GM19397 (cell line): ENCODE measurements around the gene TFF2.

Experiments used
- ATAC-seq: cut with Tn5 transposase; IDR thresholded peaks from one replicate; pipeline ENCODE4 v1.9.1; 2021; ENCODE audit warnings: mild to moderate bottlenecking, moderate library complexity; ENCODE audit not compliant: unreplicated experiment

Gene TFF2

GRCh38 chr21:42384156-42384945 is 33.6 kb upstream of the TFF2 start:
- no peak for ATAC-seq

GRCh38 chr21:42383331-42383730 is 32.5 kb upstream of the TFF2 start:
- no peak for ATAC-seq

DNA sequence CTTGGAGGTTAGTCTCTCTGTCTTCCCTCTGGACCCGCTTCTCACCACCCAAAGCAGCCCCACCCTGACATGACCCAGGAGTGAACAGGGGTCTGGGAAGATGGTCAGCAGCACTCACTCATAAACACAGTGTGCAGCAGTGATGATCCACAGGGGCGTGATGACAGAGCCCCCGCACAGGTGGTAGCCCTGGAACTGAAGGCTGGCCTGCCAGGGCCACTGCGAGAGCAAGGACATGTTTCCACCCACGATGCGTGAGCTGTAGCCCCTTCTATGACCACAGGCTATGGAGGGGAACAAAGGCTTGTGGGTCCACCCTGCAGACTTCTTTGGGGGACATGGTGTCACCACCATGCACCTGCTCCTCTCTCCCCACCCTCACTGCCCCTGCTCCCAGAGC is 32.1 kb upstream of the TFF2 start:
- no peak for ATAC-seq

- ATAC-seq, result no peak
Measured at GRCh38 chr21:42381347-42381984, 30.7 kb upstream of the TFF2 start.

- ATAC-seq, result no peak
Measured at GRCh38 chr21:42379426-42380215, 28.8 kb upstream of the TFF2 start.

- no peak for ATAC-seq
Measured at GRCh38 chr21:42378418-42378817, 27.6 kb upstream of the TFF2 start.

DNA sequence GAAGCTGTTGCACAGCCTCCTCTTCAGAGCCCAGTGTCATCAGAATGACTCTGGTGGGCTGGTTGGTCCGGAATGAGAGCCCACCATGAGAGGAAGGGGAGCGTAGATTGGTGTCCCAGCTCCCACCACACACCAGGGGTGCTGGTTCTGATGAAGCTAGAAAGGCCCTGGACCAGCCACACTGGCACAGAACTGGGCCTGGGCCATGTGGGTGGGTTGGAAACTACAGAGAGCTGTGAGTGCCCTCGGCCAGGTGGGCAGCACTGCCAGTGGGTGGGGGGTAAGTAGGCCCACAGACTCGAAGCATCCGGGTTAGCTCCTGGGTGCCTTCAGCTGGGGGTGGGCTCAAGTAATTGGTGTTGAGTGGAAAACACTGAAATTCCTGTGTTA is 27.2 kb upstream of the TFF2 start:
- ATAC-seq, result no peak

DNA sequence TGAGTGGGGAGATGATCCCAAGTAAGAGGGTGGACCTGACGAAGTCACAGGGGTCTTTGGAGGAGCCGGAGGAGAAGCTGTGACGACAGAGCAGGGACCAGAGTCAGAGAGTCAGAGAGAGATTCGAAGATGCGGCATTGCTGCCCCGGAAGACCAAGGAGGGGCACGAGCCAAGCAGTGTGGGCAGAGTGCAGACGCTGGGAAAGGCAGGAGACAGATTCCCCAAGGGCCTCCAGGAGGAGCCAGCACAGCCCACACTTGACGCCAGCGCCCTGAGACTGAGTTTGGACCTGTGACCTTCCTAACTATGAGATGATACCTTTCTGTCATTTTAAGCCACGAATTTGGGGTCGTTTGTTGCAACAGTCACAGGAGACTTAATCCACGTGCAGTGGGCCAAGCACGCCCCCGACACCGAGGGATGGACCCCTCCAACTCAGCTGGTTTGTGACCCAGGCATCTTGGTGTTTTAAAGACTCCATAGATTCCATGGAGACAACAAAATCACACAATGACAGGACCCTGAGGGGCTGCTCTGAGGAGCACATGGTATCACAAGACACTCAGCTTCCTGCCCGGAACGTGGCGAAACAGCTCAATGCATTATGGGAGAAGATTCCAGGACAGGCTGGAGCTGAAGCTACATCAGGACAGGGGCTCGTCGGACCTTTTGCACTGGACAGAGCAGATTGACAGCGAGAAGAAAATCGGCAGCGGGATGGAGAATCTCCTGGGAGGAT is 26.6 kb upstream of the TFF2 start:
- ATAC-seq, result no peak

DNA sequence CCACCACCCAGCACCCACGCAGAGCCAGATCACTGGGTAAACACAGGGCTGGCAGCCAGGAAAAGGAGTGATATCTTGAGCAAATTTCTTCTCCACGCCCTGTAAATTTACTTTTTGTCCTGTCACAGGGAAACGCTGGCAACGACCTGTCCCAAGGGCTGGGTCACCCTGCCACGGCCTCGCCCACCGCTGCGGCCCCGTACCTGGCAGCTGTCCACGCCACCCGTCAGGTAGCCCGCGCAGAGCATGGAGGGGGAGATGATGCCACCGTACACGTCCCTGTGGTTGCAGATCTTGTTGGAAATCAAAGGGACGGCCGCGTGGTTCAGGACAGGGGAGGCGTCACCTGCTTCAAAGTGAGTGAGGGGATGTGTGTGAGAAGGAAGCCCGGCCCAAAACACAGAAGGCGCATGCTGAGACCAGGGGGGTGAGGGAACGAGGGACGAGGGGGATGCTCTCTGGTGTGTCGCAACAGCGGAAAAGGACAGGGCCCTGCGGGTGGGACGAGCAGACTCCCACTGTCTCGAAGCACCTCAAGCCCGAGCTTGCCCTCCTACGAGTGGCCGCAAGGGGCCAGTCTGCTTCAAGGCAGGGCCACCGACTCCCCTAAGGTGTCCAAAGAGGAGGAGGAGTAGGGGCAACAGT is 25.7 kb upstream of the TFF2 start:
- ATAC-seq, result no peak

- no peak for ATAC-seq
Measured at GRCh38 chr21:42375966-42376337, 25.2 kb upstream of the TFF2 start.

DNA sequence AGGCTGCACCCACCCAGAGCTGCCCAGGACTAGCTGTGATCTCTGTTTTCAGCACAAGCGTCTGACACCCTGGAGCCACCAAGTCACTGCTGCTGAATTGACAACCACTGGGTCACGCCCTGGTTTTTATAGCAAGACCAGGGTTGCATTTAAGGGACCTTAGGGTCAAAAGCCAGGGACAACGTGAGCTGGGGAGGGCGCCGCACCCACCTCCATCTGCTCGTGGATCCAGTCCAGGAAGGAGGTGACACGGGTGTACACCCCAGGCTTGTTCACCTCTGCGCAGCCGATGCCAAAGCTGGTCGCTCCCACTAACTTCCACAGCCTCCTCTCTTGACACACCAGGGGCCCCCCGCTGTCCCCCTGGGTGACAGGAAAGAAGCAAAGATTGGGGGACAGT is 24.7 kb upstream of the TFF2 start:
- ATAC-seq, result no peak

DNA sequence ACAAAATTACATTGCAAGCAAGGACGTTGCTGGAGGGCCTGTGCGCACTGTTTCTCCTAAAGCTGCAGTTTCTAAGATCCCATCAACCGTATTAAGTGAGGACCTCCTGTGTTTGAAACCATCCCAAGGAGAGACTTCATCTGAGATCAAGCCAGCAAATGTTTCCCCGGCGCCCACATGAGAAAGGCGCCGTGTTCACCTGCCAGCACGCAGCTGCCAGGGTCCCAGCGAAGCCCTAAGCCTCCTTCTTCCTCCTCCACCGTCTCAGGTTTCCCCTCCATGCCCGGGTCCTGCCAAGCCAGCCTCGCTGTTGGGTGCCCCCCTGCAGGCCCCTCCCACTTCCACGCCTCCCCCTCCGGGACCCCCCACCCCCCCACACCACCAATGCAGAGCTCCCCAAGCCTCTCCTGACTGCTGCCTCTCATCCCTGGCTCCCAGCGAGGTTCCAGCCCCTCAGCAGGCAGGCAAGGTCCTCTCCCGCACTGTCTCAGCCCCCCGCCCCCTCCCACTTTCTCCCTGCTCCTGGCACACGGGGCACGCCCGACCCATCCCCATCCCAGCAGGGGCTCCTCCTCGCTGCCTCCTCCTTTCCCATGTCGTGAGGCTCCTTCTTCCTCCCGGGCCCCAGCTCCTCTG is 24.2 kb upstream of the TFF2 start:
- ATAC-seq, result no peak

- ATAC-seq, result no peak
Measured at GRCh38 chr21:42374457-42374856, 23.7 kb upstream of the TFF2 start.

DNA sequence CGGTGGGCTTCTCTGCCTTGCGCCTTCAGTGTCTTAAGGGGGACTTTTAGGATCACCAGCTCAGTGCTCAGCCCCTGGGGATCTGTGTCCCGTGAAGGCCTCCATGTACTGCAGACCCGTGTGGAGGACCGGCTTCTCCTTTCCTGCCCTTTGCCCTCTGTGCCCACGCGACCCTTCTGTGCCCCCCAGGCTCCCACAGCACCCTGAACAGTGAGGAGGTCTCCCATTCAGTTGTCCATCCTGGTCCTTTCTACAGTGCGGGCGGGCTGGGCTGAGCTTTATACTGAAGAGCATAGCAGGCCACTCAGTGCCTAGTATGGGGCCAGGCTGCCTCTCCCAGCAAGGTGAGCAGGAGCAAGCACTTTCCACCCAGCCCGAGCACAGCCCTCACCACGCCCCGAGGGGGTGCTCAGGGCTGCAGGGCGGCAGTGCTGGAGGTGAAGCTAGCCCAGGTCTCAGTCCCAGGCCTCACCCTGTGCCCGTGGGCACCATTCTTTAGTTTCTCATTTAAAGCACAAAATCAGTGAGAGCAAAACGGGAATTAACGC is 23.2 kb upstream of the TFF2 start:
- no peak for ATAC-seq

- ATAC-seq, result no peak
Measured at GRCh38 chr21:42373196-42373907, 22.6 kb upstream of the TFF2 start.

DNA sequence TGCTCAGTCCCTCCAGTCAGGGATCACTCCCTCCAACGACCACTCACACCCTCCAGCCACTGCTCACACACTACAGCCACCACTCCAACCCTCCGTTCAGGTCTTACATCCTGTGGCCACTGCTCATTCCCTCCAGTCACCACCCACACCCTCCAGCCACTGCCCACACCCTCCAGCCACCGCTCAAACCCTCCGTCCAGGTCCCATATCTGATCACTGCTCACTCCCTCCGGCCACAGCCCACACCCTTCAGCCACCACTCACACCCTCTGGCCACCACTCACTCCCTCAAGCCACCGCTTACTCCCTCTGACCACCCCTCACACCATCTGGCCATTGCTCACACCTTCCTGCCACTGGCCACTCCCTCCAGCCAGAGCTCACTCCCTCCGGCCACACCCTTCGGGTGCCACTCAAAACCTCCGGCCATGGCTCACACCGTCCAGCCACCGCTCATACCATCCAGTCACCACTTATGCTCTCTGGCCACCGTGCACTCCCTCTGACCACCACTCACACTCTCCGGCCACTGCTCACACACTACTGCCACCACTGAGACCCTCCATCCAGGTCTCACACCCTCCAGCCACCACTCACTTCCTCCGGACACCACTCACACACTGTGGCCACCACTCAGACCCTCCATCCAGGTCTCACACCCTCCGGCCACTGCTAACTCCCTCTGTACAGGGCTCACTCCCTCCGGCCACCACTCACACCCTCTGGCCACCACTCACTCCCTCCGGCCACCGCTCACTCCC is 20.3 kb upstream of the TFF2 start:
- no peak for ATAC-seq

DNA sequence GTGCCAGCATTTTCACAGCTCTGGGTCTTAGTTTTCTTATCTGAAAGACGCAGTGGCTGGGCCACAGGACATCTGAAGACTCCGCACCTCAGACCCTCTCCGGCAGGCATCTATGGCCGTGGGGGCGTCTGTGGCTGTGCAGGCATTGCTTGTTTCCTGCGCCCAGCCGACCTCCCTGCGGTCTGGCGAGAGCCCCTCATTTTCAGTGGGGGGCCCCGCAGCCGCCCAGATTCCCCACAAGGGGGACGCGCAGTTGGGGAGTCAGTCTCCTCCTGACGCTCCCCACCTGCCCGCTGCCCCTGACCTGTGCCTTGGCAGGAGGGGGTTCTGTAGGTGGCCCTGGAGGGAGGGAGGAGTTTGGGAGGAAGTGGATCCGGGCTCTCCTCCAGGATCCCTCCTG is 19.0 kb upstream of the TFF2 start:
- ATAC-seq, result no peak

DNA sequence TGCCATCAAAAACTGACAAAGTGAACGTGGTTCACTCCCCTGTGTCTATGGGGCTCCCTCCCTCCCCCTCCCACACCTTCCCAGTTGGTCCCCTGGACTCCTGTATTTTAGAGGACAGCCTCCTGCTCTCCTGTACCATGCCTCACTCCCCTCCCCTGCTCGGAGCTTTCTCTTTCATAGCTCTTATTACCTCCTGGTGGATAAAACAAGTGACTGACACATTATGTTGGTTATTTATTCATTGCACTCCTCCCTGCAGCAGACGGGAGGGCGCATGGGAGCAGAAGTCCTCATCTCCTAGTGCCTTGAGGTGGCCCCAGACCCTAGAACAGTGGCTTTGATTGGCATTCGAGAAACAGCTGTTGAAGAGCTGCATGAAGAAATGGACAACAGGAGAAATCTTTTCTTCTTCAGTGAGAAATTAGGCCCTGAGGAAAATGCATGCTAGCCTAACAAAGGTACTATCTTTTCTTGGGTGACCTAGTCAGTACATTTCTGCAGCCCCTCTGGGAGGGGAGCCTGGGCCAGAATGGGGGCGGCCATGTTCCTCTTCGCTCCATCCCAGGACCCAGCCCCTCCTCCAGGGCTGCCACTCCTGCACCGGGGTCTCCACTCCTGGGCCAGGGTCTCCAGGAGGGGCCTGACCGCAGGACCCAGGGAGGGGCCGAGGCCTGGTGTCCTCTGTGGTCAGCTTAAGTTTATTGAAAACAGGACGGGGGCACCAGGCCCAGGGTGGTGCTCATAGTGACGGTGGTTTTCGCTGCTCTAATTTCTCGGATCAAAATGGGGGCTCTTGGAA is 16.8 kb upstream of the TFF2 start:
- no peak for ATAC-seq
